Stomach (tissue), 9 donors: ENCODE measurements around the gene CEP192. TPM values are rescaled to one million over a fixed set of nuclear protein-coding genes. Genes with fewer than 3 reads are reported as not detected.

Experiments used
- DNase-seq, 2 donors: peaks; one replicate each; pipeline versions ENCODE4 v3.0.0 to v3.0.0-alpha.2; 2013 to 2019
- H3K27ac ChIP-seq, 5 donors: fragments of 200-600 bp in 4 of 5; sonication (generic) in 4 of 5; one replicate each; pipeline ENCODE4 v1.5.1; 2013 to 2019; ENCODE audit warnings: mild to moderate bottlenecking in 1 of 5, moderate library complexity in 1 of 5
- H3K27me3 ChIP-seq, 3 donors: fragments of 200-600 bp; sonication (generic); one replicate each; pipeline ENCODE4 v1.5.1; 2017 to 2019; ENCODE audit warnings: mixed run types in 1 of 3
- H3K36me3 ChIP-seq, 4 donors: fragments of 200-600 bp; sonication (generic); 1 replicate in 3 of 4; 2 replicates in 1 of 4; pipeline ENCODE4 v1.5.1; 2016 to 2019
- H3K4me1 ChIP-seq, 4 donors: fragments of 200-600 bp; sonication (generic); one replicate each; pipeline ENCODE4 v1.5.1; 2016 to 2019
- H3K4me3 ChIP-seq, 4 donors: fragments of 200-600 bp; sonication (generic) in 3 of 4; one replicate each; pipeline ENCODE4 v1.5.1; 2016 to 2019; ENCODE audit warnings: mild to moderate bottlenecking in 1 of 4
- H3K9me3 ChIP-seq, 4 donors: fragments of 200-600 bp; sonication (generic); one replicate each; pipeline ENCODE4 v1.5.1; 2016 to 2019
- CTCF ChIP-seq, 7 experiments: fragments of 450-650 bp in 4 of 7; fragments of 200-600 bp in 3 of 7; sonication (generic) in 3 of 7; IDR thresholded peaks; one replicate each; pipeline ENCODE4 v1.5.1; 2016 to 2019; ENCODE audit warnings: antibody characterized with exemption in 7 of 7, control low read depth in 2 of 7, mild to moderate bottlenecking in 1 of 7
- EP300 ChIP-seq: sonication (generic); formaldehyde crosslinking; IDR thresholded peaks from one replicate; pipeline ENCODE4 v1.6.1; 2017; ENCODE audit warnings: antibody characterized with exemption
- POLR2A ChIP-seq, 4 donors: fragments of 450-650 bp; IDR thresholded peaks; one replicate each; pipeline ENCODE4 v1.6.1; 2016; ENCODE audit warnings: antibody characterized with exemption in 4 of 4, control low read depth in 2 of 4, mild to moderate bottlenecking in 1 of 4, moderate library complexity in 1 of 4
- POLR2AphosphoS5 ChIP-seq, 3 donors: sonication (generic); formaldehyde crosslinking; IDR thresholded peaks; one replicate each; pipeline ENCODE4 v1.6.1; 2016; ENCODE audit warnings: antibody characterized with exemption in 3 of 3
- WGBS, 5 donors: extraction: QIAGEN DNeasy Blood & Tissue Kit in 3 of 5; methylation state at CpG; one replicate each; pipeline versions ENCODE4 v1.1.5 to v1.1.7; 2013 to 2018; 5-methylcytosine and 5-hydroxymethylcytosine counted together
- intact Hi-C: fragments of 100-400 bp; cut with DNase I; formaldehyde crosslinking; loops from one replicate; pipeline ENCODE4 v1.15.1; 2023; ENCODE audit warnings: low total_unique reads
- polyA plus RNA-seq, 3 donors: library from polyadenylated mRNA; stranded (reverse); fragments of 200-250 nt; gene quantifications; one replicate each; pipeline ENCODE4 v1.2.3, GENCODE V29; 2013
- total RNA-seq, 5 donors: library from RNA; depleted of rRNA; stranded (reverse); fragments of >200 nt; gene quantifications; one replicate each; pipeline versions ENCODE4 v1.1.0 to v1.2.3, GENCODE V29; 2014 to 2016
- donor health status: healthy with polysubstance abuse.
- donor health status: Bipolar disorder and iron deficiency.
- donor health status: healthy.

The CEP192 gene
- total and polyA plus RNA-seq, 8 donors: 6.4 to 55.8 (median 34.0) TPM

GRCh38 chr18:12998332-12999060 is 7.3 kb downstream of the CEP192 start:
- no peak for DNase-seq
- intact Hi-C loops: no loop called here
- Histone ChIP-seq H3K27me3 (no peaks in the 10 kb centered on the region), H3K4me3 (no peak overlapping the region), H3K27ac (no peak overlapping the region), H3K4me1 (peaks cover 0 to 30% (median 18%) of the 10 kb centered on the region in 4 donors), H3K36me3 (peaks cover 7 to 29% (median 21%) of the 10 kb centered on the region in 4 donors), H3K9me3 (no peaks in the 10 kb centered on the region)
- 75 to 88% (median 83%) methylated on average over 6 of the region's 6 CpGs for WGBS, 5 donors
- TF ChIP-seq POLR2A (IDR thresholded peaks at IDR 0.05): no peak
- TF ChIP-seq EP300: no peak
- no peak for TF ChIP-seq CTCF (IDR thresholded peaks at IDR 0.05)
- TF ChIP-seq POLR2AphosphoS5 (IDR thresholded peaks at IDR 0.05): no peak

DNA sequence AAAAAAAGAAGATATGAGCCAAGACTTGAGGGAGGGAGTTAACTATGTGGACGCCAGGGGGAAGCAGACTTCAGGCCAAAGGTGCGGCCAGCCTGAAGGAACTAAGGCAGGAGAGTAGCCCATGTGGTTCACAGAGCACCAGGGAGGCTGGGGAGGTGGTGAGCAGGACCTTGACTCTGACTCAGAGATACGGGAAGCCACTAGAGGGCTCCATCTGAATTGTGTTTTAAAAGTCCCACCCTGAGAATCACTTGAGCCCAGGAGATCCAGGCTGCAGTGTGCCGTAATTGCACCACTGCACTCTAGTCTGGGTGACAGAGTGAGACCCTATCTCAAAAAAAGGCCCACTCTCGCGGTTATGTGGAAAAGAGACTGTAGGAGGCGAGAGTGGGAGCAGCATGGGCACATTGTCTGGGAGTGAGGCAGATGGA is 12.3 kb downstream of the CEP192 start:
- DNase-seq: peak; percentile 51 to 66
- WGBS, 5 donors: 43 to 63% (median 59%) methylated on average over 7 of the region's 7 CpGs
- Histone ChIP-seq H3K4me3 (no peak overlapping the region), H3K9me3 (no peaks in the 10 kb centered on the region), H3K36me3 (peaks cover 11 to 53% (median 42%) of the 10 kb centered on the region in 4 donors), H3K4me1 (peaks cover 0 to 6% (median under 1%) of the 10 kb centered on the region in 4 donors), H3K27ac (no peak overlapping the region), H3K27me3 (no peaks in the 10 kb centered on the region)
- intact Hi-C loops: no loop called here
- peak in 1 of 3 donors; percentile 18 for TF ChIP-seq POLR2AphosphoS5 (IDR thresholded peaks at IDR 0.05)
- TF ChIP-seq CTCF (IDR thresholded peaks at IDR 0.05): peak in 3 of 7 experiments; percentile 30 to 35 (median 31)
- no peak for TF ChIP-seq POLR2A (IDR thresholded peaks at IDR 0.05)

DNA sequence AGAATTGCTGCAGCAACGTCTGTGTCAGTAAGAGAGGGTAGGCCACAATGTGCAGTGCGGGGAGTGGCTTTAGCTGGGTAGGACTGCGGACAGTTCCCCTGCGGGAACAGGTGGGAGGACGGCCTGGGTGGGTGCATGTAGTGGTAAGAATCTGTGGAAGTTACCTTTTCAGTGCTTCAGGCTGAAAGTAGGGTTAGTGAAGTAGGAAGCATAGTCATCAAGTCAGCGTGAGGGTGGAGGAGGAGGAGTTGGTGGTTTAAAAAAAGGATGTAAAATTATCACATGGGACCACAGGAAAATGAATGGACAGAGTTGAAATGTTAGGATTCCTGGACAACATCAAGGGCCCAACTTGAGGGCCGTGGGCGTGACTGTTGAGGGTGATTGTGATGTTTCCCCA is 13.2 kb downstream of the CEP192 start:
- no peak for DNase-seq
- no peaks in the 10 kb centered on the region for H3K9me3 ChIP-seq
- intact Hi-C loops: no loop called here
- peaks cover 19 to 62% (median 51%) of the 10 kb centered on the region in 4 donors for H3K36me3 ChIP-seq
- no peak overlapping the region for H3K27ac ChIP-seq
- TF ChIP-seq EP300 (no peak), POLR2AphosphoS5 (IDR thresholded peaks at IDR 0.05) (no peak), CTCF (IDR thresholded peaks at IDR 0.05) (no peak)
- no peak overlapping the region for H3K4me3 ChIP-seq
- peaks cover 0 to 4% (median 0%) of the 10 kb centered on the region in 4 donors for H3K4me1 ChIP-seq
- 89 to 92% (median 90%) methylated on average over 8 of the region's 8 CpGs for WGBS, 5 donors
- no peaks in the 10 kb centered on the region for H3K27me3 ChIP-seq

DNA sequence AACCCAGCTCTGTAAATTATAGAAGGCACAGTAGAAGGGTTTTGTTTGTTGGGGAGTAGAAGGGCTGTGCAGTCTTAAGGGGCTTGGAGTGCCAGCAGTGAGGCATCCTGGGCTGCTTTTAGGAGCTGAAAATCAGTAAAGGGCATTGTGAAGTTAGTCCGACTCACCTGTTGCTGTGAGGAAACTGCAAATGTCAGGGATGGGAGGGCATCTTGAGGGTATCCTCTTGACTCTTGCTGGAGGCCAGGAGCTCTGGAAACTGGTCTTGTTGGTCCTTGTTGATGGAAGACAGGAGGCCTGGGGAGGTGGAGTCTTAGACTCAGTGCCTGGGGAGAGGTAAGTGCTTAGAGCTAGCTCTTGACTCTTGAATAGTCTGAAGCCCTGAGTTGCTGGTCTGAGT is 14.1 kb downstream of the CEP192 start:
- intact Hi-C loops: no loop called here
- DNase-seq: no peak
- Histone ChIP-seq H3K27ac (no peak overlapping the region), H3K27me3 (no peaks in the 10 kb centered on the region), H3K9me3 (no peaks in the 10 kb centered on the region), H3K4me1 (peaks cover 0 to 4% (median 0%) of the 10 kb centered on the region in 4 donors), H3K4me3 (no peak overlapping the region), H3K36me3 (peaks cover 24 to 69% (median 58%) of the 10 kb centered on the region in 4 donors)
- WGBS, 5 donors: 87 to 100% (median 100%) methylated on average over 1 of the region's 1 CpG
- TF ChIP-seq POLR2A (IDR thresholded peaks at IDR 0.05): no peak
- no peak for TF ChIP-seq EP300
- no peak for TF ChIP-seq CTCF (IDR thresholded peaks at IDR 0.05)
- no peak for TF ChIP-seq POLR2AphosphoS5 (IDR thresholded peaks at IDR 0.05)
